NCI-H82 (cell line): Measurements from ENCODE around the gene RTL1.
A peak's percentile ranks its signal among the peaks of the same experiment; 100 is the strongest.

Experiments used
- DNase-seq: peaks from one replicate; lab custom pipeline; 2025; lab: John Stamatoyannopoulos, UW

RTL1 gene

DNA sequence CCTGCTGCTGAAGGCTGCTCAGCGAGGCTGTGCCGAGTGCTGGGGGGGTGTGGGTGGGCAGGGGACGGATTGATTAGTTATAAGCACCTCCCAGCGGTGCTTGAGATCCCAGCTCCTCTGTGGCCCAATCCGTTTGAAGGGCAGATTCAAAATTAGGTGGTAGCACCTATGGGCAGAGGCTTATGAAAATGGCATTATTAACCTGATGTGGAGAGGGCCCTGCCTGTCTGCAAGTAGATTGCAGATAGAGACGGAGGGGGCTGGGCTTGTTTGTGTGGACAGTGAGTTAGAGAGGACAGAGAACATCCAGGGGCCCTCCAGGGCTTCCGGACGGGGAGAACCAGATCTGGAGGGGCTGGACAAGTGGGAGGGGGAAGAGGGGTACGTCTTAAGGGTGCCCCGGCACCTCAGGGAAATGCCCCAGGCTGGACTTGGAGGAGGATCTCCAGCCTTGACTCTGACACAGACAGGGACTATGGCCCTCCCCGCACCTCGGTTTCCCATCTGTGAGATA, at the start of gene RTL1:
RTL1 (minus strand) TSS at position 51 of the 514 bp plus-strand sequence. CDS start 18,934 bp downstream, outside the sequence.
- no peak for DNase-seq

DNA sequence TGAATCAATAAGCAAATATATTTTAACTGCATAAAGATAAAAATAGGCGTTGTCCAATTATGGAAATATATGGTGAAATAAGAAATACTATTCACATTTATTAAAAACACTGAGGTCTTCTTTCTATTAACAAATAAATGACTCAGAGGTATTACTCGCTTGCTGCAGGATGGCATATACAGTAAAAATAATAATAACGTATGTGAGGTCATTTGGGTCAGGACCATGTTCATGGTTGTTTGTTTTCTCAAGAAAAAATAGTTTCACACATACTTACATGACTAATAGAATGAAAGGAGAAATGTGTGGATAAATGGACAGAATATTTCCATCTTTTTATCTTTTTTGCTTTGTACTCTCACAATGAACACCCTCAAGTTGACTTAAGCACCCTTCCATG, 46.5 kb upstream of the RTL1 start:
- no peak for DNase-seq

DNA sequence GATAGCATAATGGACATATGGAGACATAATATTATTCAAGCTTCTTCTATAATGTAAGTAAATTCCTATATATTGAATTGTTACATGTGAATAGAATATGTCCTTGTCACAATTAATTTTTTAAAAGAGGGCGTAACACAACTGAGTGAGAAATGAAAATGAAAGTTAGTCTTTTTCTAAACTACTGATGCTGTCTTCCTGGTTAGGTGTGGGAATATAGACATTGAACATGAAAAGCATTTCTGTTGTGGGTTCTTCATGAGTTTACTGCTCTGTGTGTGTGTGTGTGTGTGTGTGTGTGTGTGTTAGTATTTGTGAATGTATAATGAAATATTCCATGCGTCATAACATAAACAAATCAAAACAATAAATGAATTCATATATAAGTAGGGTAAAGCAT, 40.5 kb upstream of the RTL1 start:
- no peak for DNase-seq

DNA sequence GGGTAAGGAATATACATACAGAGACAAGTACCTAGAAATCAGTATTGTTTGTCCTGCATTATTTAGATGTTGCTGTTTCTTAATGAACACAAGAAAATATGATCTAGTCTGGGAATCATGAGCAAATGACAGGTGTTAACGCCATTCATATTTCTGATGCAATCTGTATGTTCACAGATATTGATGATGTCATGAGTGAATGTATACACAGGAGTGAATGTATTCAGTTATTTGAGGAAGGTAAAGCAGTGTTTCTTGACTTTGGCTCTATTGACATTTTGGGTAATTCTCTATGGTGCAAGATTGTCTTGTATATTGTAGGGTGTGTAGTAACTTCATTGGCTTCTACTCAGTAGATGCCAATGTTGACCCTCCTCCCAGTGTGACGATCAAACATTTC, 26.7 kb upstream of the RTL1 start:
- DNase-seq: no peak

DNA sequence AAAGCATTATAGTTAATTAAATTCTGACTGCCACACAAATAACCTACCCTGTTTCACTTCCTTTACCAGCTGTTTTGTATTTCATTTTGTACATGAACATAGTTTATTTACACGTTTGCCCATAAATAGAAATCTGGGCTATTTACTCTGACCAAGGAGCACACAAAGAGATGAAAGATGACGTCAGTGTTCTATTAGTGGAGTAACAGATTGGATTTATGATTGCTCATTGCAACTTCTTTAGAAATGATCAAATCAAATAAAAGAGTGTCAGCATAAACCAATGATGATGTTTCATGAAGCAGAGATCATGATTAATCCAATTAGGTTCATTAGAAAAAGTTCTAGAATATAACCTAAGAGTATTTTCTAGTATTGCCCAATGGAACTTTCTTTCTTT, 12.0 kb upstream of the RTL1 start:
- no peak for DNase-seq

DNA sequence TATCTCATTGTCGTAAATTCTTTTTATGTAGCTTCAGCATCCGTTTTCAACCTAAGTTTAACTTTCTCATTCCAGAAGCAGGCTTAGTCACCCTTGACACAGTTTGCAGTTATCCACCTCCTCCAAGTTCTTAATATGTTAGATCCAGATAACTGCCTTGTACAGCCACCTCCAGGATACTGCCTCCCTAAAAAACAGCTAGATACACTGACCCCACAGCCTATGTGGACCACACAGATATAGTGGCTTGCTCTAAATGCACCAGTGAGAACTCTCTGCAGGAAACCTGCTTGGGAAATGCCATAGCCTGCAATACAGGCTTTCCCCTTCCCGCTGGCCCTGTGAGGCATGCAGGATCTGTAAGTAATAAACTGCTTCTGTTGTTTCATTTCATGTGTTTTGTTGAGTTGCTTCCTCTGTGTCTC, 11.1 kb upstream of the RTL1 start:
- no peak for DNase-seq

DNA sequence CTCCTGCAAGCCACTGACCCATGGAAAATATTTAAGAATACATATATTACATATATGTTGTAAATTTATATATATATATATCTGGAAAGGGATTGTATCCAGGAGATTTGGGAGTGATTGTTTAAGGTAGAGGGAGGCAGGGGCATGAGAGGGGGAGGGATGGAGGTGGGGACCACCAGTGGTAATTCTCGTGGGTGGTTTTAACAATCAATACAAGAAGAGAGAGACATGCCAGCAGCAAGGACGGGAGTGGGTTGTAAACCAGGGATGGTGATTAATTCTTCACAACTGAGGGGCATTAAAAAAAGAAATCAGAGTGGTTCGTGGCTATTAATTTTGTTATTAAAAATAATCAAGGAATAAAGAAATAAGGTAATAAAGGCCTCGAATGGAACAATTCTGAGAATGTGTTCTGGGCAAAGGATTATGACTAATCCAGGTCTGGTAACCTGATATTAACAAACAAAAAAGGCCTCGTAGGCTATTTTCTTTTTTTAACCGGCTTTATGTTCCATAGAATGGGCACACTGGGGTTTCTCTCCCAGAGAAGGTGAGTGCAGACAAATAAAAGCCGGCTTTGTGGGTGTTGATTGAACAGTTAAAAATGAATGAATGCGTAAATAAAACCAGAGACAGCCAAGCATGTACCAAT, 8.3 kb upstream of the RTL1 start:
- no peak for DNase-seq

DNA sequence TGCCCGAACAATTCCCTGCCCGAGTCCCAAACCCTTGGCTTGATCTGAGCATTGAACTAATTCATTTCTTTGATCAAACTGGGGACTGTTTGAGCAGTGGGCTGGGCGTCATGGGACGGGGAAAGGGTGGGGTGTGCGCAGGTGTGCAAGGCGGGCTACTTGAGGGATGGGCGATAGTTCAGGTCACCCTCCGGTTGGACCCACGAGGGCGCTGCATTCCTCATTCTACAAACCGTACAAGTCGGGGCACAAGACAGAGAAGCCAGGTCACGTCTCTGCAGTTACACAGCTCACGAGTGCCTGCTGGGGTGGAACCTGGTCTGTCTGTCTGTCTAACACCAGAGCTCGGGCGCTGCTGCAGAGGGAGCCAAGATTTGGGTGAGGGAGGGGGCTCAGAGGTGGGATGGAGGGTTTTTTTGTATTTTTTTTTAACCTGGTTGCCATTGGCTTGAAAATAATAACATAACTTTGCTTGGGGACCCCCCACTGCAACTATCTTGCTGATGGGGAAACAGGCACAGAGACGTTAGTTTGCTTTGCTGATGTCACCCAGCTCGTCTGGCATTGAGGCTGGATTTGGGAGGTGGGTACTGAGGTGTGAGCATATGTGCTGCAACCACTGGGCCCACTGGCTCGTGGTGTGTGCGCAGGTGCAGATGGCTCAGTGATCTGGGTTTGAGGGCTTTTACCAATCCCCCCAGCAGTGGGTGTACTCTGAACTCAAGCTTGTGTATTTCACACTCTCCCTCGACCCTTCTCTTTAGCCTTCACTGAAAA, 7.6 kb upstream of the RTL1 start:
- no peak for DNase-seq

DNA sequence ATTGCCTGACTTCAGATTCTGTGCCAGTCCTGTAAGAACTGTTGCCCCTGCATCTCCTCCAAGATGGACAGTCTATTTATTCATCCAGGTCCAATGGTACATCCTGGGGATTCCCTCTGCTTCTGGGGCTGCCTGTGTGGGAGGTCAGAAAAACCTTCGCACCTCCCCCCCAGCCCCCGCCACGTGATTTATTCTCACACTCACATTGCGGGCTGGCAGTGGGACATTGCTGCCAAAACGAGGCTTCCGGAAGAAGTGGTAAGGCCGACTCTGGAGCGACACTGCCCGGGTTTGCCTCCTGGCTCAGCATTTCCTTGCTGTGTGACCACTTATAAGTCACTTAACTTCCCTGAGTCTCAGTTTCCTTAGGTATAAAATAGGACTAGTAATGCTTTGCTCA, 5.9 kb upstream of the RTL1 start:
- DNase-seq: no peak

DNA sequence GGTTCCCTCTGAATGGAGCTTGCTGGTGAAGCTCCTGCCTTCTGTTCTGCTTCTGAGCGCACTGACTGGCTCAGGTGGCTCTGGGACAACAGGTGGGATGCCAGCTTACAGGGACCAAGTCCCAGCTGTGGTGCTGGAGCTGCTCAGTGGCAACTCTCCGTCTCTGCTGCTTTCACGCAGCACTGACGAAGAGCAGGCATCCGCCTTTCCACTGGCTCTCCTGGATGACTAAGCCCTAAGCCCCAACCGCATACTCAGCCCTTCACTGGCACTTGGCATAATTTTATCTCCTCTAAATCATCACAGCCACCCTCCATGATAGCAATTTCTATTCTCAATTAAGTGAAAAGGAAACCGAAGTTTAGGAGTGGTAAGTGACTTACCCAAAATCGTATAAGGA, 3.7 kb upstream of the RTL1 start:
- no peak for DNase-seq

DNA sequence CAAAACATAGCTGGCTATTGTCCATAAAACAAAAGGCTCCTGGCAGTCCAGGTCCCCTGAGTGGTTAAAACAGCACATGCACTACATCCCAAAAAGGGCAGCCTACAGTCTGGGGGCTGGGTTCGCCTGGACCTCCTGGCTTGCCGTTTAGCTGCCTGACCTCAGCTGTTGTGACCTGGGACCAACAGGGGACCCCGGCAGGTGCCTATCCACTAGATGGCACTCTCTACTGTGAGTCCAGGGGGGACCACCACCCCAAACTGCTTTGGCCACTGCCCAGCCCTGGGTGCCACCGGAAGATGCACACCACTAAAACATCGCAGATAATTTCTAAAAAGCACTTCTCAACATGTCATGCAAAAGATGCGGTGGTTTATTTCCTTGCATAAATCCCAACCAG, 2.9 kb upstream of the RTL1 start:
- peak; percentile 21 for DNase-seq

DNA sequence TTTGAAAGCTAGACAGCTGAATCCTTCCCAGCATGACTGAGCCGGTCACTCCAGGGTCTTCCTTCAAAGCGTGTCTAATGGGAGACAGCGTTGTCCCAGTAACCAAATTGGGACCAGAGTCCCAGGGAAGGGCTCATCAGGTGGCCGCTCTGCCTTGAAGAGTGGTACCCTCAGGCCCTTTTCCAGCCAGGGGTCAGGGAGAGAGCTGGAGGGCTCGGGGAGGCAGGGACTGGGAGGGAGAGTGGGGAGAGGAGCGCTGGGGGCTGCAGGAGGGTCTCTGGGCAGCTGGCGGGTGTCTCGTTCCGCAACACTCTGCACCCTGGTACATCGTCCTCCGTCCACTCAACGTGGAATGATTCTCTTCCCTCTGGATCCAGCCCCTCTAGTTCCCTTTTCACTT, 1.6 kb upstream of the RTL1 start:
- DNase-seq: no peak

DNA sequence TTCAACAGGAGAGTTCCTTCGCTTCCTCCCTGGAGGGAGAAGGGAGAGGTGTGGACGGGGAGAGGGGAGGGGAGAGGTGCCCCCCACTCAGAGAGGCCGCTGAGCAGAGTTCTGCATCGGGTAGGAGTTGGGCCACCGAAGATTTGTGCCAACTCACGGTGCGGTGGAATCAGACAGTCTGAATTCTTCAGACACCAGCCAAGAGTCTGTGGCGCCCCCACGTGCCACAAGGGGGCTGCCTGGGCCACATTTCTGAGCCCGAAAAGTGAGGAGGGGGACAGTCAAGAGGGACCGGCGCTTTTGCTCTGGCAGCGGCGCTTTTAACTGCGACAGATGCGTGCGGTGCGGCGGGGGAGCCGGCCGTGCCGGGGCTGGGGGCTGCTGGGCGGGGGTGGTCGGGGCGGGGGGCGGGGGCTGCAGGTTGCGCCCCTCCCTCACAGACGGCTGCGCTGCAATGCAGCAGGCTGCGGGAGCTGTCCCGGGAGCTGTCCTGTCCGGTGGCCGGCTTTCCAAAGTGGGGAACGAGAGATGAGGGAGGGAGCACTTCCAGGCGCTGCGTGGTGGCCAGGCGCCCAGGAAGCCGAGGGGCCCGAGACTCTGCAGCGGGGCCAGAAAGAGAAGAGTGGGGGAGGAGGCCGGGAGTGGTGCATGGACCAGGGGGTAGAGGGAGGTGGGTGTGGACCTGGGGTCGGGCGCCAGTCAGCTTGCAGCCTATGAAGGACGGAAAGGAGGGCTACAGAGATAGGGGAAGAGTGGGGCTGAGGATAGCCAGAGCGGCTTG, 975 bp upstream of the RTL1 start:
- DNase-seq: peak; percentile 40

DNA sequence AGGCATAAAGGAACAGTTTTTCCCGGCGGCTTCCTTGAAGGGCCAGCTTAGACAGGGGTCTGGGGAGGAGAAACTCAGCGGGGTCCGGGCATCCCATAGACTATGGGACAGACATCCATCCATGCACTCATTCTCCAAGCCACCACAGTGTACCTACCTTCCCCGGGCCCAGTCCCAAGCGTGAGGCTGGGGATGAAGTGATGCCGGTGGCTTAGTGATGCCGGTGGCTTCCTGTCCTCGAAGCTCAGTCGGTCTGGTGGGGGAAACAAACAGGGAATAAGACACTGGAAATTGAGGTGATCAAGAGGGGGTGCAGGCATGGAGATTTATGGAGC, 421 bp downstream of the RTL1 start:
- DNase-seq: no peak

DNA sequence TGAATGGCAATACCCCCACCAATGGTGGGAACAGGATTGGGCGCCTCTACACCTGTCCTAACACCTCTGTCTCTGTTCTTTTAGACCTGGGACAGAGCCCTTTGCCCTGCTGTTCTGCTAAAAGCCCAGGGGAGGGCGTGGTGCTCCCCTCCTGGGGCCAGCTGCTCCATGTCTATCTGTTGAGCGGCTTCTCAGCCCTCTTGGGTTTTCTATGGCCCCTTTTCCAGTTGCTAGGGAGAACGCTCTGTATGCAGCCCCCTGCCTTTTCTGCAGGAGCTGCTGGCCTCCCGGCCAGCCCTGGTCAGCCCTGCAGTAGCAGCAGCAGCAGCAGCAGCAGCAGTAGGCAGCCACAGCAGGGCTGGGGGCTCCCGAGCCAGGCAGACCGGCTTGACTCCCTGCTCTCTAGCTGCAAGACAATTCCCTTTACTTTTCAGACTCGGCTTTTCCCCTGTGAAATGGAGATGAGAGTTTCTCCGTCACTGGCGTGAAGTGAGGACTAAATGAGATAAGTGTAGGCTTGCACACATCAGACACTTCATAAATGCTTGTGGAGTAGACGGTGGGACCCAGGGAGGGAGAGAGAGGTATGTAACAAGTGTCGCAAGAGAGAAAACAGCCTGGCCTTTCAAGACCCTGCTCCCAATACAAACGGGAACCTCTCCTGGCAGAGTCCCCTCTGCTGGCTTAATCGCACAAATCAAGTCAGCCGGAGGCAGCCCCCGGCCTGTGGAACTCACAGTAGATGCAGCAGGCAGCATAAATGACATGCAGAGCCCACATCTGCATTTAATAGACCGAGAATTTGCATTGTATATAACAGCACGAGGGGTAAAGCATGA, 1.0 kb downstream of the RTL1 start:
- peak; percentile 21 for DNase-seq

DNA sequence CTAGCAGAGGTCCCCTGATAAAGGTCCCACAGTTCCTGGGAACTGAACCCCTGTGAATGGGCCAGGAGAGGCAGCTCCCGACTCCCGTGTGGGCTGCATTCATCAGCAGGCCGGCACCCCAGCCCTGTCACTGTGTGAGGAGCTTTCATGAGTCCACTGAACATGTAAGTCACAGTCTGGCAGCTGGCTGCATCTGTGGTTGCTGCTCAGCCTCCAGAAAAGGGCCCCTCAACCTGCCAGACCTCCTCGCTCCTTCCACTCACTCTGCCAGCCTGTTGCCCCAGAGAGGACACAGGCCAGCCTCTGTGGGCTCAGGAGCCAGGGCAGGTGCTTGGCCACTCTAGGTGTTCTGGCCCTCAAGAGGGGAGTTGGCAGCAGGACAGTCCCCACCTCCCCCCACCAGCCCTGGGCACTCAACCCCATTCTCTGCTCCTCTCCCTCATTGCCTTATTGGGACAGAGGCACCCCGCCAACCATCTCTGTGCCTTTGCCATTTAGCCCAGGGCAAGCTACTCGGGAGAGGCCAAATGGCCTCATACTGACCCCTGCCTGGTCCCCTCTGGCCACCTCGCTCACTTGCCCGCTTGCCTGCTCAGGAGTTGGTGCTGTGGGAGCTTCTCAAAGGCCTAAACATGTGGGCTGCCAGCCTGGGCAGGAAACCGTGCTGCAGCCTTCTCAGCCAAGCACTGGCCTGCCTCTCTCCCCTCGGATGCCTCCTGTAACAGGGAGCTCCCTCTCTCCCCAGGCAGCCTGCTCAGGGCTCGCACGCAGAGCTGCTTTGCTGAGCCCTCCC, 1.9 kb downstream of the RTL1 start:
- no peak for DNase-seq

DNA sequence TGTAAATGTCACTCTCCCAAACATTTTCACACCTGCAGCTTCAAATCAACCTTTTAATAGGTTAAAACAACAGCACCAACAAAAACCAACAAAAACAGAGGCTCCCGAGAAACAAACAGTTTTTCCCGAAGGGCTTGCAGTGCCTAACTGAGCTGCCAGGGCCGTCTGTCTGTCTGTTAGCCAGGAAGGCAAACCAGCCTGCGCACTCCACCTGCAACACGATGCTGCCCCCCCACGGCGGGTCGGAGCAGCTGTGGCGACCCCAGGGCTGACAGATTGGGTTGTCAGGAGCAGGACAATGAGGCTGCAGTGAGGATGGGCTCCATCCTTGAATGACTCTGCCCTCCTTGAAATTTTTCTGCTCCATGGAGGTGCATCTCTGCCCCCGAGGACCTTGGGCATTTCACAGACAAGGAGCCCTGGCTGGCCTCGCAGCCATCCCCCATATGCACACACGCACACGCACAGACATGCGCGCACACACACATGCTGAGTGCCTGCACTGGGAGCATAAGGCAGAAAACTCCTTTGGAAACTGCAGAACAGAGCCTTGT, 2.6 kb downstream of the RTL1 start:
- DNase-seq: peak; percentile 72

DNA sequence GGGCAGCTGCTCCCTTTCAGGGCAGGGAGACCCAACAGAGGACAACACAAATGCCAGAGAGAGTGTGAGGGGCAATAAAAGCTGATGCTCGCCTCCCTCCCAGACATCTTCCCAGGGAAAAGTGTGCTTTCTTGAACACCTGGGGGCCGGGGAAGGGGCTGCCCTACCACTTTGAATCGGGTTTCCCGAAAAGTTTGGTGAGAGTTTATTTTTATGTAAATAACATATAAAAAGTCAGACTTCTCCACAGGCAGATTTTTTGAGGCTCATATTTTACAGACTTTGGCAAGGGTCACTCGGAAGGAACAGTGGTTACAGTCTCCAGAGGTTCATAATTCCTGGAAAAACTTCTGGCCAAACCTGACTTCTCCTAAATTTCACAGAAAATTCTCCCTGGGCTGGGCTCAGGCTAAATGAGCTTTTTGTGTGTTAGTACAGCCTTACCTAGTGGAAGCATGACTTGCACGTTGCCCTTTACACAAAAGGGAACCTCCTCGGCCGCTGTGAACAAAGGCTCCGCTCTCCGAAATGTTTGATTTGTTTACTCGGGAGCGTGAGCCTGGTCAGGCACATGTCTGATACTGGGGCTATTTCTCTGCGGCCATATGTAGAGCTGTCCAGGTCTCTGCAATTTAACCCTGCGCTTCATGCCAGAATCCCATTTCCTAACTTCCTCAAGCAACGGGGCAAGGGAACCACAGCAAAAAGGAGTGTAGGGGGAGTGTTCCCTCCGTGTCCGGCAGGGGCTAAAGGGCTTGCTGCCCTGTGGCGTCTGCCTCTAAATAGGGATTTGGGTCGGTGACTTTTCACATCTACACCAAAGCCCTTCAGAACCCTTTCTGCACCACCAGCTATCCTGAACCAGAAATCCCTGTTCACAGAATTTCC, 3.4 kb downstream of the RTL1 start:
- no peak for DNase-seq

DNA sequence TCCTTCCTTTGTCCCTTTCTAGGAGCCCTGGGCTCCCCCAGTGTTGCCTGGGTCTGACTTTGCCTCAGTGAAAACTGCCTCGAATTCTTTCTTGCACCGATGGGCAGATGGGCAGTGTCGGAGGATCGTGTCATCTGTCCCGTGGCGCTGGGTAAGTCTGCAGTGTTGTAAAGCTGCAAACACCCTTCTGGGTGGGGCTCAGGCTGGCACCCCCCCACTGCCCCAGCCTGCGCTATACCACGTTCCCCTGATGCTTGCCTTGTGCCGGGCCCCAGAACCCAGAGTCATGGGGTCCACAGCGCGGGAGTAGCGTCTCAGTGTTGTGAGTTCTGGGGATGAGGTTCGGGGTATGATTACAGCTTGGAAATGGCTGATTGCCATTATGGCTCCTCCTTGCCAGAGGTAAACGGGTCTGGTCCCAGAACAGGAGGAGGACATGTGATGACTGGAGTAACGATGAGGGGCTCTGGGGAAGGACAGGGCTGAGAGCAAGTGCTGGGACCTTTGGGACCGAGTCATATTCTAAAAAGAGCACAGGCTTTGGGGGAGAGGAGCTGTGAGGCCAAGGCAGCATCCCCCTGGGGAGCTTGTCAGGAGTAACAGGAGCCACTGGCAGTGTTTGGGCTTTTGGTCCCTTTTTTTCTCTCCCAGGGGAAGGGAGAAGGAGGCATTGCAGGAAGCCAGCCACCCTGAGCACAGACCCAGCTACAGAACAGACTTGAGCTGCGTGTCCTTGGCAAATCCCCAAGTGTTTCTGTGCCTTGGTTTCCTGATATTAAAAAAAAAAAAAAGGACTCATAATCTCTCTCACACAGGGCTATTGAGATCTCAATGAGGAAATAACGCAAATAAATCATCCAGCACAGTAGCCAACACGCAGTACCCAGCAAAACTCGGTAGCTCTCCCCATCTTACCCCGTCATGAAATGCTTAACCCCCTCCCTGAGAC, 4.3 kb downstream of the RTL1 start:
- DNase-seq: no peak
